CMK (cell line): ENCODE data around the gene MILR1.
"Not testable (repeated sequence)": the region's sequence is repeated elsewhere in the genome, so short reads cannot be mapped to it uniquely, and the experiment has no call there.

Experiments
- DNase-seq: peaks from one replicate; pipeline ENCODE4 v3.0.0-alpha.2; 2010; ENCODE audit warnings: low read depth

The MILR1 gene

DNA sequence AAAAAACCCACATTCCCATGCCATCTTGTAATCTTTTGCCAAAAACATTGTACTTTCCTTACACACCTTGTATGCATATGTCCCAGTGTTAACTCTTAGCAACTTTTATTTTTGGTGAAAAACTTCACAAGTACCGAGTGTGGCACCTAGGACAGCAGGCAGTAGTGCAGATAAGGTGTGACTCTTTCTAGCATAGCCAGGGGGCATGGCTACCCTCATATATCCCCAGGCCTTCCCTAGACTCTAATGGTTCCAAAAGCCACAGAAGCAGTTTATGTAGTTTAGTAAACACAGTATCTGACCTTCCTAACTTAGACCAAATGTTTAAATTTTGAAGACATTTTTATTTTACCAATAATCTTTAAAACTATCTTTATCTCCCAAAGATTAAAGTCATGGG, 20.5 kb upstream of the MILR1 start:
- no peak for DNase-seq

DNA sequence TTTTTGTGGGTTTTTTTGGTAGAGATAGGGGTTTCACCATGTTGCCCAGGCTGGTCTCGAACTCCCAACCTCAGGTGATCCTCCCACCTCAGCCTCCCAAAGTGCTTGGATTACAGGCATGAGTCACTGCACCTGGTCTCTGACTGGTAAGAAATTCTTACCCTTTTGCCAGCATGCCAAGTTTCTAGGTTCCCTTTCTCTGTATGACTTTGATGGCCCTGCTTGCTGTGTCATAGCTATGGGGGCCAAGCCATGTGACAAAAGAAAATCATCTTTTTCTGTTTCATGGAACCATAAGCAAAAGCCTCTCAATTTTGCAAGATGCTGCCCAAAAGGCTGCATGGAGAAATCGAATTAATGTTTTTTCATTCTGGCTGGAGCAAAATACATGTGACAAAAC, 18.9 kb upstream of the MILR1 start:
- not testable (repeated sequence) for DNase-seq

DNA sequence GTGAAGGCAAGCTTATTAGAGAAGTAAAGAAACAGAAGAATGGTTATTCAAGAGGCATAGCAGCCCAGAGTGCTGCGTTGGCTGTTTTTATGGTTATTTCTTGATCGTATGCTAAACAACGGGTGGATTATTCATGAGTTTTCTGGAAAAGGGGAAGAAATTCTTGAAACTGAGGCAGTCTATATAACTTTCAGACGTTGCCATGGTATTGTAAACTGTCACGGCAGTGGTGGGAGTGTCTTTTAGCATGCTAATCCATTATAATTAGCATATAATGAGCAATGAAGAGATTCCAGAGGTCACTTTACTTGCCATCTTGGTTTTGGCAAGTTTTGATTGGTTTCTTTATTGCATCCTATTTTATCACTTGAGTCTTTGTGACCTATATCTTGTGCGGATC, 17.4 kb upstream of the MILR1 start:
- DNase-seq, result no peak

DNA sequence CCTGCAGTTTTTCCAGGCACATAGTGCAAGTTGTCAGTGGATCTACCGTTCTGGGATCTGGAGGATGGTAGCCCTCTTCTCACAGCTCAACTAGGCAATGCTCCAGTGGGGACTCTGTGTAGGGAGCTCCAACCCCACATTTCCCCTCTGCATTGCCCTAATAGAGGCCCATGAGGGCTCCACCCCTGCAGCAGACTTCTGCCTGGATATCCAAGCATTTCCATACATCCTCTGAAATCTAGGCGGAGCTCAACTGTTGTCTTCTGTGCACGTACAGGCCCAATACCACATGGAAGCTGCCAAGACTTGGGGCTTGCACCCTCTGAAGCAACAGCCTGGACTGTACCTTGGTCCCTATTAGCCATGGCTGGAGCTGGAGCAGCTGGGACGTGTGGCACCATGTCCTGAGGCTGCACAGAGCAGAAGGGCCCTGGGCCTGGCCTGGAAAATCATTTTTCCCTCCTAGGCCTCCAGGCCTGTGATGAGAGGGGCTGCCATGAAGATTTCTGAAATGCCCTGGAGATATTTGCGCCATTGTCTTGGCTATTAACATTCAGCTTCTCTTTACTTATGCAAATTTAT, 10.9 kb upstream of the MILR1 start:
- DNase-seq, result no peak

DNA sequence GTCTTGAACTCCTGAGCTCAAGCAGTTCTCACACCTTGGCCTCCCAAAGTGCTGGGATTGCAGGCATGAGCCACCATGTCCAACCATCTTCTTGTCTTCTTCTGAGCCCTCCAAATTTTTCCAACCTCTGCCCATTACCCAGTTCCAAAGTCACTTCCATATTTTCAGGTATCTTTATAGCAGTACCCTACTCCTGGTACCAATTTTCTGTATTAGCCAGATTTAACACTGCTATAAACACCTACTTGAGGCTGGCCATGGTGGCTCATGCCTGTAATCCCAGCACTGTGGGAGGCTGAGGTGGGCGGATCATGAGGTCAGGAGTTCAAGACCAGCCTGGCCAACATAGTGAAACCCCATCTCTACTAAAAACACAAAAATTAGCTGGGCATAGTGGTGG, 9.4 kb upstream of the MILR1 start:
- DNase-seq, result not testable (repeated sequence)

DNA sequence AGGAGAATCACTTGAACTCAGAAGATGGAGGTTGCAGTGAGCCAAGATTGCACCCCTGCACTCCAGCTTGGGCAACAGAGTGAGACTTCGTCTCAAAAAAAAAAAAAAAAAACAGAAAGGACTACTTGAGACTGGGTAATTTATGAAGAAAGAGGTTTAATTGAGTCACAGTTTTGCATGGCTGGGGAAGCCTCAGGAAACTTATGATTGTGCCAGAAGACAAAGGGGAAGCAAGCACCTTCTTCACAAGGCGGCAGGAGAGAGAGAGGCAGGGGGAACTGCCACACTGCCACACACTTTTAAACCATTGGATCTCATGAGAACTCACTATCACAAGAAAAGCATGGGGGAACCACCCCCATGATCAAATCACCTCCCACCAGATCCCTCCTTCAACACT, 9.0 kb upstream of the MILR1 start:
- DNase-seq, result no peak

DNA sequence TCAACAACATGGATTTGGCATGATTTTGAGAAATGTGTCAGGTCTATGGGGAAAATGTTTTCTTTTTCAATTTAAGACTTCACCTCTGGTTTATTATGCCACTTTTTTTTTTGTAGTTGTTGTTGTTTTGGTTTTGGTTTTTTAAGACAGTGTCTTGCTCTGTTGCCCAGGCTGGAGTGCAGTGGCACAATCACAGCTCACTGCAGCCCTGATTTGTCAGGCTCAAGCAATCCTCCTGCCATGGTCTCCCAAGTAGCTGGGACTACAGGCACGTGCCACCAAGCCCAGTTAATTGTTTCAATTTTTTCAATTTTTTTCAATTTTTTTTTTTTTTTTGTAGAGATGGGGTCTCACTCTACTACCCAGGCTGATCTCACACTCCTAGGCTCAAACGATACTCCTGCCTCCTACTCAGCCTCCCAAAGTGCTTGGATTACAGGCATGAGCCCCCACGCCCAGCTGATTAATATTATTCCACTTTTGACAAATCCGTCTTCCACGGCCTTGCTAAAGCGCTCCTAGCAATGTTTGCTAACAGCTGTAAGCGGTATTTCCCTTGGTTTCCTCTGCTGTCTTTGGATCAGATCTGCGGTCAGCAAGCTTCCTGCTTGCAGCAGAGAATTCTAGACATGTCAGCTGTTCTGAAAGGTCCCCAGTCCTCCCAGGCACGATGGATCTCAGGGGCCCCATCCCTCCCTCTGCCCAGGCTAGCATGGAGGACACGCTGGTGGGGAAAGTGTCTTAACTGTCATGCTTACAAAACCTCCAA, 7.0 kb upstream of the MILR1 start:
- DNase-seq, result peak; percentile 55

DNA sequence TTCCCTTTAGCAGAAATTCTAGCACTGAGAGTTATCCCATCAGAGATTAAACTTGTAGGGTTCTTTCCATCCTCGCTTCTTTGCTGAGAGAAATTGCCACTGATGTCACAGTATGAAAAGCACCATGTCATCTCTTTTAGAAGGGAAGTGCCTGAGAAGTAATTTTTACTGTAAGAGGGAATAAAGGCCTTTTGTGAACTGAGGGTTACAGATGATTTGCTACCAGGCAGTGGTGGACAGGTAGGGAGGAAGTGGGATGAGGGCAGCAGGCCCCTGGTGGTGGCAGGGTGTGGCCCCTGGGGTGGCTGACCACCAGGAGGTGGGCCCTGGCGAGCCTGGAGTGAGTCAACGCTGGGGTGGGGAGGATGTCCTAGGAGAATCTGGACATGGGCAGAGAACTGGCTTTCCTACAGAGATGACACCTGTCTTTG, 6.4 kb upstream of the MILR1 start:
- no peak for DNase-seq

DNA sequence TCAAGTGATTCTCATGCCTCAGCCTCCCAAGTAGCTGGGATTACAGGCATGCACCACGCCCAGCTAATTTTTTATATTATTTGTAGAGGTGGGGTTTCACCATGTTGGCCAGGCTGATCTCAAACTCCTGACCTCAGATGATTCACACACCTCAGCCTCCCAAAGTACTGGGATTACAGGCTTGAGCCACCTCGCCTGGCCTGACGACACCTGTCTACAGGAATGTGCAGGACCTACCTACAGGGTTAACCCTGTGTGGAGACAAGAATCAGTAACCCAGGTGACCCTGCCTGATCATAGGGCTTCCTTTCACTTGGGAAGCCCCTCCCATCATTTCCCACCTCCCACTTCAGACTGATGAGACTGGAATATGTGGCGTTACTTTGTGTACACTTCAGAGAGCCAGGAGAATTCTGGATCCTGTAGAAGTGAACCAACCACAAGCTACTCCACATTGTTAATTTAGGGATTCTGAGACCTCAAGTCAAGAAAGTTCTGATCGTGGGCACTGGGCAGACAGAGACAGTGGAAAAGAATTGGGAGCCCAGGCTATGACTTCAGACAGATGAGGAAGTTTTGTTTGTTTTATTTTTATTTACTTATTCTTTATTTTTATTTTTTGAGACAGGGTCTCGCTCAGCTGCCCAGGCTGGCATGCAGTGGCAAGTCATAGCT, 5.7 kb upstream of the MILR1 start:
- no peak for DNase-seq

DNA sequence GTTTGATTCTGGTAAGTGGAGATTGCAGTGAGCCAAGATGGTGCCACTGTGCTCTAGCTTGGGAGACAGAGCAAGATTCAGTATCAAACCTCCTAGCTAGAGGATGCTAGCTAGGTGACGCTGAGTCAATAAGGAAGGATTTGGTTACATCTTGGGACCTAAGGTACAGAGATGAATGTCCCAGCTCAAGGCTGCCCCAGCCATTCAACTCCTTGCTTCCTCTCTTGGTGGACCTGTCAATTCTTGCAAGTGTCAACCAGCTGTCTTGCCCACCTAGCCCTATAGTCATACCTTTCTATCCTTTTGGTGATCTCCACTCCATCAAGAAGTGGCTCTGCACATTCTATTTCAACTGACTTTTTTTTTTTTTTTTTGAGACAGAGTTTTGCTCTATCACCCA, 1.4 kb upstream of the MILR1 start:
- DNase-seq, result no peak

DNA sequence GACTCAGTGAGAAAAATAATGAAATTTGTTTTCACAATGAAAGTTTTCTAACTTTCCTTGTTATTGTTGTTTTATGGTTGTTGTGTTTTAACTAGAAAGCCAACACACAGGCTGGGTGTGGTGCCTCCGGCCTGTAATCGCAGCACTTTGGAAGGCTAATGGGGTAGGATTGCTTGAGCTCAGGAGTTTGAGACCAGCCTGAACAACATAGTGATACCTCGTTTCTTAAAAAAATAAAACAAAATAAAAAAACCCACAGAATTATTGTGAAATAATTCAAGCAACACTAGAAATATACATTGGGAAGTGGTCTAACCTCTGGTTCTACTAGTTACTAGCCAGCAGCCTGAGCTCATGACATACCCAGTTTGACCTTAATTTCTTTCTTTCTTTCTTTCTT, 630 bp downstream of the MILR1 start:
- no peak for DNase-seq

DNA sequence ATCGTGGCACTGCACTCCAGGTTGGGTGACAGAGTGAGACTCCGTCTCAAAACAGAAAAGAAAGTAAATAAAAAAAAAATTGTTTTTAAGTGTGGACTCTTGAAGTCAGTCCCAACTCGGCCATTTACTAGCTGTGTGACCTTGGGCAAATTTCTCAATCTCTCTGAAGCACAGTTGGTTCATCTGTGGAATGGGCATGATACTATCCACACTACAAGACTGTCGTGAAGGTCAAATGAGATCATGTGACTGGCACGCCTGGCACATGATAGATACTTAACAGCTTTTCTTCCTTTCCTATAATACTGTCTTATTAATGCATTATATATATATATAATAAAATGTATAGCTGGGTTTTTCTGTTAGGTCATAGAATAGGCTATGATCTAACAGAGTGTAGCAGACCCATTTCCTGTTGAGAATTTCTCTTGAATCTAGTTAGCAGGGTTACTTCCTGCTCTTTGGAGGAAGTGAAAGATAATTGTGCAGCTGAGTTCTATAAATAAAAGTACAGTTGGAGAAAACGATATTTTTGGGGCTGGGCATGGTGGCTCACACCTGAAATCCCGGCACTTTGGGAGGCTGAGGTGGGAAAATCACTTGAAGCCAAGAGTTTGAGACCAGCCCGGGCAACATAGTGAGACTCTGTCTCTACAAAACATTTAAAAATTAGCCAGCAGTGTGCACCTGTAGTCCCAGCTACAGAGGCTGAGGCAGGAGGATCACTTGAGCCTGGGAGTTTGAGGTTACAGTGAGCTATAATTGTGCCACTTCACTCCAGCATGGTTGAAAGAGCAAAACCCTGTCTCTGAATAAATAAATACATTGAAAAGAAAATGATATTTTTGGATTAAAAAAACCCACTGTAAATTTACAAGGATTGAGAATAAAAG, 7.3 kb downstream of the MILR1 start:
- DNase-seq, result no peak

DNA sequence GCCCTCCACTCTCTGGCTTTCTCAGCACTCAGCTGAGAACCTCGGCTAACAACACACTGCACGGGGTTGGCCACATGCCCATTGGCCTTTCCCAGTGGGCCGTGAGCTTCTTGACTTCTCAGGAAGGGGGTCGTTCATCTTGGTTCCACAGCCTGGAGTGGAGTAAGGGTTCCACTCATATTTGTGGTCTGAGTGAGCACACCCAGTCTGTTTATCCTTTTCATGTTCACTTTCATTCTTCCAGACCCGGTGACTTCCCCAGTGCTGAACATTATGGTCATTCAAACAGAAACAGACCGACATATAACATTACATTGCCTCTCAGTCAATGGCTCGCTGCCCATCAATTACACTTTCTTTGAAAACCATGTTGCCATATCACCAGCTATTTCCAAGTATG, 8.2 kb downstream of the MILR1 start:
- no peak for DNase-seq

DNA sequence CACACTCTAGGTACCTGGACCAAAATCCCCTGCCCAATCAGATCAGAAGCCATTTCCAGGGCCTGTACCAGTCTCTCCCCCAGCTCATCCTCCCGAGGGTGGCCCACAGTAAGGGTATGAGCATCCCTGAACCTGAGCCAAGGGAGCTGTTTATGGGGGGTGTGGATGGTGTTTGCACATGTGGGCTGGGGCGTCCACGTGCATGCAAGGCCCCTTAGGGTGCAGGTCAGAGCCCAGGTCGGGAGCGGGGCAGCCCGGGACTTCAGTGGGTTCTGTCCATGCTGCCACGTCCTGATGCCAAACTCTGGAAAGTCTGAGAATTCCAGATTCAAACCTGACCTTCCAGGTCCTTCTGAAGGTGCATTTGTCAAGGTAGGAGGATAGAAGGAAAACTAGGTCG, 9.8 kb downstream of the MILR1 start:
- DNase-seq, result no peak

DNA sequence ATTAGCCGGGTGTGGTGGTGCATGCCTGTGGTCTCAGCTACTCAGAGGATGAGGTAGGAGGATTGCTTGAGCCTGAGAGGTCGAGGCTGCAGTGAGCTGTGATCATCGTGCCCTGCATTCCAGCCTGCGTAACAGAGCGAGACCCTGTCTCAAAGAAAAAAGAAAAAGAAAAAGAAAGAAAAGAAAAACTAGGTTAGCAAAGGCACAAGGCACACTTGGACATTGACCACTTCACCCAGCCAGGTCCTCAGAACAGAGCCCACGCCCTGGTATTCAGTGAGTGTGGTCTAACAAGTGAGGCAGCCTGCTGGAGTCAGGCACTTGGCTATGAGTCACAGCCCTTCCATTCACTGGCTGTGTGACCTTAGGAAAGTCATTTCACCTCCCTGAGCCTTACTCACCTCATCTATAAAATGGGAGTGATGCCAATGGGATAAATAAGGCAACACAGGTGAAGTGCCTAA, 10.4 kb downstream of the MILR1 start:
- no peak for DNase-seq

DNA sequence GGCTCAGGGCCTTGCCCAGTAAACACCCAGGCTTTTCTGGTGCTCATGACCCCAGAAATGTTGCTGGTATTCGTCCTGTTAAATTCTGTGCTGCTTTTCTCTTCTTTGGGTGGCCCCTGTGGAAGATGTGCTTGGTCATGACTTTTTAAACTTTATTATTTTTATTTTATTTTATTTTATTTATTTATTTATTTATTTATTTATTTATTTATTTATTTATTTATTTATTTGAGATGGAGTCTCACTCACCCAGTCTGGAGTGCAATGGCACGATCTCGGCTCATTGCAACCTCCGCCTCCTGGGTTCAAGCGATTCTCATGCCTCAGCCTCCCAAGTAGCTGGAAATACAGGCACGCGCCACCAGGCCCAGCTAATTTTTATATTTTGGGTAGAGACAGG, 10.9 kb downstream of the MILR1 start:
- not testable (repeated sequence) for DNase-seq

DNA sequence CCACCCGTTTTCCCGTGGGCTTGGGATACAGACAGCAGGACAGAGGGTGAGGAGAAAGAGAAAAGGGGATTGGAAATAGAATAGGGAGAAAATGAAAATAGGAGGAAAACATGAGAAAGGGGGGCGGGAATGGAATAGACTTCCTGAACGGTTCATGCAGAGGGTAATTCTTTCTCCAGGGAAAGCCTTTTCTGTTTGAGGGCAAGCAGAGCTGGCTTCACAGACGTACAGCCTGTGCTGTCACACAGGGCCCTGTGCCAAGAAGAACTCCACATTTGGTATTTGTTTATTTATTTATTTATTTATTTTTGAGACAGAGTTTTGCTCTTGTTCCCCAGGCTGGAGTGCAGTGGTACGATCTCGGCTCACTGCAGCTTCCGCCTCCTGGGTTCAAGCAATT, 12.0 kb downstream of the MILR1 start:
- DNase-seq, result no peak

DNA sequence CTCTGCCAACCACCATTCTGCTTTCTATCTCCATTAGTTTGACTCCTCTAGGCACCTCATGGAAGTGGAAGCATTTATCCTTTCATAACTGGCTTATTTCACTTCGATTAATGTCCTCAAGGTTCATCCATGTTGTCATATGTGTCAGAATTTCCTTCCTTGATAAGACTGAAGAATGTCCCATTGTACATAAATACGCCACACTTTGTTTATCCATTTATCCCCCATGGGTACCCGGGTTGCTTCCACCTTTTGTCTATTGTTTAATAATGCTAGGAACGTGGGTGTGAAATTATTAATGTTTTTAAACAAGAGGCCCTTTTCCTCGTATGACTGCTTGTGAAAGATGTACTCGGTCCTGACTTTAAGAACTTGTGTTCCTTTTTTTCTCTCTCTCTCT, 12.9 kb downstream of the MILR1 start:
- DNase-seq, result no peak

DNA sequence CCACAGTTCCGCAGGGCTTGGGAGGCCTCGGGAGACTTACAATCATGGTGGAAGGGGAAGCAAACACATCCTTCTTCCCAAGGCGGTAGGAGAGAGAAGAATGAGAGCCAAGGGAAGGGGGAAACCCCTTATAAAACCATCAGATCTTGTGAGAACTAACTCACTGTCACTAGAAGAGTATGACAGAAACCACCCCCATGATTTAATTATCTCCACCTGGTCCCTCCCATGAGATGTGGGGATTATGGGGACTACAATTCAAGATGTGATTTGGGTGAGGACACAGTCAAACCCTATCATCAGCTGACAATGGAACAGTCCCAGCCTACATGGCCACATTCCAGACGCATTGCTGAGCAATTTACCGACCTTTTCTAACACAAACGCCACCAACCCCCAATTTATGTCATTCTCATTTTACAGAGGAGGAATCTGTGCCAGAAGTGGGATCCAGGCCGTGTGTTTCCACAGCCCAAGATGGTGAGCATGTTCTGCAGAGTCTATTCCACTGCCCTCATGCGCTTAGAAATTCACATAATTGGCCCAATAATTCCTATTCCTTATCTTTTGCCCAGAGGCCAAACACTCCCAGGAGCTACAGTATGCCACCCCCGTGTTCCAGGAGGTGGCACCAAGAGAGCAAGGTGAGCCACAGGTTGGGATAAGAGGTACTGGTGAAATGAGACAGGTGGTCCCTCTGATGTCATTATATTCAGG, 17.3 kb downstream of the MILR1 start:
- DNase-seq, result no peak

DNA sequence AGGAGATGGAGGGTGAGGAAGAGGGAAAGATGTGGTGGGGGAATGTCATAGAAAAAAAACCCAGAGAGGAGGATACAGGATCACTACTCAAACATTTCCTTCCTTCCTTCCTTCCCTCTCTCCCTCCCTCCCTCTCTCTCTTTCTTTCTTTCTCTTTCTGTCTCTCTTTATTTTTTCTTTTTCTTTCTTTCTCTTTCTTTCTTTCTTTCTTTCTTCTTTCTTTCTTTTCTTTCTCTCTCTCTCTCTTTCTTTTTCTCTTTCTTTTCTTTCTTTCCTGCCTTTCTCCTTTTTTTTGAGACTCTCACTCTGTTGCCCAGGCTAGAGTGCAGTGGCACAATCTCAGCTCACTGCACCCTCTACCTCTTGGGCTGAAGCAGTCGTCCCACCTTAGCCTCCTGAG, 17.9 kb downstream of the MILR1 start:
- not testable (repeated sequence) for DNase-seq

DNA sequence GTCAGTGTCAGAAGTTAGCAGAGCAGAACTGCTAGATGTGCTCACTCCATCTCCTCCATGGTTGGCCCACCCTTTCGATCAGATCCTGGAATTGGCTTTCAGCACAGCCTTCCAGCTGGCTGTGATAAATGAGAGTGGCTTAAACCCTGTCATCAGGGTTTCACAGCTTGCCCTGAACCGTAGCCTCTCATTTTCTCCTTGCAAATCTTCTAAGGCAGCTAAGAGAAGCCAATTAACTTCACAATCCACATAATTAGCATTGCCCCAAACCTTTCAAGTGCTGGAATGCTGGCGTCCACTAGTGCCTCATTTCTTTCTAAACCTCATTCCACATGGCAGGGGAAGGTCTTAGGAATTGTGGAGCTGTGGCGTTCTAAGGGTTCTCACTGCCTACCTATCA, 21.7 kb downstream of the MILR1 start:
- DNase-seq, result no peak

DNA sequence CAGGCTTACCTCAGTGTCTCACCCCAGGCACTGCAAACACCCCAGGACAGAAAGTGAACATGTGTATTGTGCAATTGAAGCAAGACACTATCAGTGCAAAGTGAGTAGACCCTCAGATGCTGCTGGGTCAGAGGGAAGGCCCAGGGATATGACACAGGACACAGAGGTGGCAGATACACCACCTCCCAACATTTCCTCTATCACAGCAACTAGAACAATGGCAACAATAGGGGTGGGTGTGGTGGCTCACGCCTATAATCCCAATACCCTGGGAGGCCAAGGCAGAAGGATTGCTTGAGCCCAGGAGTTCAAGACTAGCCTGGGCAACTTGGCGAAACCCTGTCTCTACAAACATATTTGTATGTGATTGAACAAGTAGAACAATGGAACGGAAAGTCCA, 22.5 kb downstream of the MILR1 start:
- no peak for DNase-seq
